HG03139 (cell line): ENCODE data around the gene ISCU.
"Not testable (repeated sequence)": the region's sequence is repeated elsewhere in the genome, so short reads cannot be mapped to it uniquely, and the experiment has no call there.

Experiments
- ATAC-seq: cut with Tn5 transposase; IDR thresholded peaks from one replicate; pipeline ENCODE4 v1.9.1; 2021; ENCODE audit not compliant: unreplicated experiment

The ISCU gene

GRCh38 chr12:108586306-108586705 lies 23.9 kb downstream of the ISCU start:
- no peak for ATAC-seq

GRCh38 chr12:108587826-108588225 lies 25.4 kb downstream of the ISCU start:
- no peak for ATAC-seq

DNA sequence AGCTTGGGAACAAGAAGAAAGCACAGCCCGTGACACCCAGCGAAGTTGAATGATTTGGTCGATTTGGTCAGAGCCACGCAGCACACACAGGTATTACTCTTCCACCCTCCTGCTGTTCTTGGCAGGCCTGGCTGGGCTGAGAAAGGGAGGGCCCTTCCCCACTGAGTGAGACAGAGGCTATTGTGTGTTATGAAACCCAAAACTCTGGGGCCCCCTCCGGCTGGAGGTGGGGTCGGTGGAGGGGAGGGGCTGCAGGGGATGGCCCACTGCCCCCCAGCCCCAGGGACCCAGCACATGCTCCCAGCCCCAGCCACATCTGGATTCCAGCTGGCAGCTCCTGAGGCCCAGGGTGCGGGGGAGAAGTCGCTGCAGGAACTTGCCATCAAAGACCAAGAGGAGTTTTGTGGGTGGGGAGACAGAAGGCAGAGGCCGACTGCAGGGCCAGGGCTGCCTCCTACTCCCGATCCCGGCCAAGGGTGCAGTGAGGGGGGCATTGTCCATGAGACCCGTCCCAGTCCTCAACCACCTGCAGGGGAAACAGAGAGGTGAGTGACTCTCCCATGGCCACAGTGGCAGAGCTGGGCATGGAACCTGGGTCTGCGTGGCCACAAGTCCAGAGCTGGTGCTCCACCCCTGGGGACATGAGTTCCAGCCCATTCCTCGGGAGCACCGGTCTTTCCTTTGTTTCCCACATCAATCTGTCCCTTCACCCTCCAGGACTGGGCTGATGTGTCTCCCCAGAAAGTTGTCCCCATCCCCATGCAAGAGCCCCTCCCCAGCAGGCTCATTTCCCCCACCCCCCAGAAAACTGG lies 26.8 kb downstream of the ISCU start:
- no peak for ATAC-seq

DNA sequence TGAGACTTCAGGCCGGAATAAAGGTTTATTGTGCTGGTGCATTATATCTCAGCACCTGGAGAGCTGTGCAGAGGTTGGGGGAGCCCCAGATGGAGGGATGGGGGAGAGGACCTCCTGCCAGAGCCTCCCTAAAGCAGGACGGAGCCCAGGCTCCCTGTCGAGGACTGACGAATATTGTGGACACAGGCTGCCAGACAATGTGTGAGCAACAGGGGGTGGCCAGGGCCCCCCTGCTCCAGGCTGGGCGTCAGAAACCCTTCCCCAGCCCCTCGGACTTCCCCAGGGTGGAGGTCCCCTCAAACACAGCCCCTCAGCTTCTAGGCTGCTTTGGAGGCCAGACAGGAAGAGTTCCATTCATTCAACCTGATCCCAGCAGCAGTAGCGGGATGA lies 27.4 kb downstream of the ISCU start:
- no peak for ATAC-seq

DNA sequence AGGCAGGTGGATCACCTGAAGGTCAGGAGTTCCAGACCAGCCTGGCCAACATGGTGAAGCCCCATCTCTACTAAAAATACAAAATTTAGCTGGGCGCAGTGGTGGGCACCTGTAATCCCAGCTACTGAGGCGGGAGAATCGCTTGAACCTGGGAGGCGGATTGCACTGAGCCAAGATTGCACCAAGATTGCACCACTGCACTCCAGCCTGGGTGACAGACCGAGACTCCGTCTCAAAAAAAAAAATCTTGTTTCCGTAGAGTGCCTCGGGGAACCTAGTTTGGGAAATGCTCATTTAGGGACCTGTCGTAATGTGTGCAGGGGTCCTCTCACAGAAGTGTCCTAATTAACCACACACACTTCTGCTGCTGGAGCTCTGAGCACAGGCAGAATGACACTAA lies 28.1 kb downstream of the ISCU start:
- not testable (repeated sequence) for ATAC-seq

DNA sequence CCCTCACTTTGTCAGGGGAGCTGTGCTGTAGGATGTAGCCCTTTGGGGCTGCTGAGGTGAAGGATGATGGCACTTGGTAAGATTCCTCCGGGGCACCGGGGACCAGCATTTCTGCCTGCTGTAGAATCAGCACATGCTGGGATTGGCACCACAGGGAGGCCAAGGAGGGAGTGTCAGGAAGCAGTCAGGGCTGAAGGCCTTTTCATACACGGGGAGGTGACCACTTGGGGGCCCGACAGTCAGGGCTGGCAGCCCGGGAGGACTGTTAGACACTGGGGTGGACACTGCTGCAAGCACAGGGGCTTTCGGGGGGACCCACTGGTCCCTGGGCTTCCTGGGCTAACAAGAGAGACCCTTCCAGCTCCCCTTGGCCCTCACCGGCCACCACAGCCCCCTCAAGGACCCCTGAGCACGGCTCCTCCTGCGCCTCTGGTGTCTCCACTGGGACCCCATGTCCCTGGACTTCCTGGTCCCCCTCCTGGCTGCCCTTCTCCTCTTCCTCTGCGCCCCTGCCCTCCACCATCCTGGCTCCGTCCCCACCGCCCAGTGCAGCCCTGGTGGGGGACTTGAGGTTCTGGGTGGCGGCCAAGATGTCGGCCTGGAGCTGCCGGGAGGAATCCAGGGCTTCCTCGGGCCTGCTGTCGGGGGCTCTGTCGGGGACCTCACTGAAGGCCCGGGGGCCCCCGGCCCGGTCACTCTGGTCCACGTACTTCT lies 29.0 kb downstream of the ISCU start:
- no peak for ATAC-seq

- no peak for ATAC-seq
These were observed 29.9 kb downstream of the ISCU start for GRCh38 chr12:108592033-108592909.

DNA sequence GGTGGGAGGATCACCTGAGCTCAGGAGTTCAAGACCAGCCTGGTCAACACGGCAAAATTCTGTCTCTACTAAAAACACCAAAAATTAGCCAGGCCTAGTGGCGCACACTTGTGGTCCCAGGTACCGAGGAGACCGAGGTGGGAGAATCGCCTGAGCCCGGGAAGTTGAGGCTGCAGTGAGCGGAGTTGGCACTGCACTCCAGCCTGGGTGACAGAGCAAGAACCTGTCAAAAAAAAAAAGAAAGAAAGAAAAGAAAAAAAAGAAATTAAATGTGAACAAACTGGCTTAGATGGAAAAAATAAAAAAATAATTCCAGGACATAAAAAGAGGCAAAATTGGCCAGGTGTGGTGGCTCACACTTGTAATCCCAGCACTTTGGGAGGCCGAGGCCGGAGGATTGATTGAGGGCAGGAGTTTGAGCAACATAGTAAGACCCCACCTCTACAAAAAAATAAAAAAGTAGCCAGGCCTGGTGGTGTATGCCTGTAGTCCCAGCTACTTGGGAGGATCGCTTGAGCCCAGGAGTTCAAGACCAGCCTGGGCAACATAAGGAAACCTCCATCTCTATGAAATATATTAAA lies 32.0 kb downstream of the ISCU start:
- no peak for ATAC-seq

- ATAC-seq: no peak
These were observed 32.7 kb downstream of the ISCU start for GRCh38 chr12:108594960-108595710.

DNA sequence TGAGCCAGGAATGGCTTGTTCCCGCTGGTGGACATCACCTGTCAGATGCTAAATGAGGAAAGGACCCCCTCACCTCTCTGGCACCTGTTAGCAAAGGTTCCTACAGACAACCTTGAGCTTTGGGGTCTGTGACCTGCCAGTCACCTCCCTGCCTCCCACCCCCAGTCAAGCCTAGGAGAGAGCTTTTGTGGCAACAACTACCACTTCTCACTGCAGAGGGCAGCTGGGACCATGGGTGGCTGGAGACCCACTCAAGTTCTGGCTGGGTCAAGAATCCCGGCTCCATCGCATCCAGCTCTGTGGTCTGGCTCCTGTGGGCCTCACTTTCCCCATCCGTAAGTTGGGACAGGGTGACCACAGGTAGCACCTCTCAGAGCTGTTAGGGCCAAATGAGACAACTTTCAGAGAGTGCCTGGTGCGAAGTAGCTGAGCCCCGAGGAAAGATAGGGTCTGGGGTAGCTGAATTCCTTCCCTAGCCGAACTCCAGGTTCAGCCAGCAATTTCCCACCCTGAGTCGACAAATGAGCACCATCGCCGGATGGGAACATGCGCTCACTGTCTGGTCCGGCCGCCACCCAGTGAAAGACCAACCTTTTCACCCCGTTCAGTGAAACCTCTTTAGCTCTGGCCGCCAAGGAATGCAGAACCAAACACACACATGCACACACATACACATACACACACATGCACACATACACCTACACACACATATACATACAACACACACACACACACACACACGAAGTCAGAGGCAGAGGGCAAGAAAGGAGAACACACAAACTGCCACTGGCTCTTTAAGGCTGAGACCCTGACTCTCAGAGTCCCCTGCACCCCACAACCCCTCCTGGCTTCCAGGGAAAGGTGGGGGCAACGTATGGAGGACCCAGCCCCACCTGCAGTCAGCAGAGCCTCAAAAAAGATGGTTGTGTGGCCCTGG lies 33.6 kb downstream of the ISCU start:
- ATAC-seq: no peak

DNA sequence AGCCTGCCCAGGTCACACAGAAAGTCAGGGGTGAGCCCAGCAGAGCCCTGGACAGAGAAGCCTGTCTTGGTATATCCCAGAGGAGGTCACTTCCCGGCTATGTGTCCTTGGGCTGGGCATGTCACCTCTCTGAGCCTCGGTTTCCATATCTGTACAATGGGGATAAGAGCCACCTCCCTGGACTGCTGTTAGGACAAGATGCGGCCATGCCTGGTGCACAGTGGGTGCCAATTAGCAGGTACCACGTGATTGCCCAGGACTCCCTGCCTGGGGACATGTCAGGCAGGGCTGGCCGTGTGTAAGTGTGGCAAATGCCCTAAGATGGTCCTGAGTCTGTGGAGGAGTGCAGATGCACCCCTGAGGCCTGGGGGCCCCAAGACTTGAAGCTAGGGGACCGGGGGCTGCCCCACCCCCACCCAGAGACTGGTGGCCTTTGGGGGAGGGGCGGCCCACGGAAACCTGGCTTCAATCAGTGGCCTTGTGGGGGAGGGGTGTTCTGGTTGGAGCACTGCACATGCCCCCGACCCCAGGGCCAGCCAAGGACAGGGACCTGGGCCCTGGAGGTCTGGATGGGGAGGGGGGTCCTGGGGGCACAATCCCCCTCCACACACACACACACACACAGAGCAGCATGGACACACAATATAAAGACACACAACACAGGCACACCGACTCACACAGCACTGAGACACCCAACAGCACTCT lies 34.6 kb downstream of the ISCU start:
- ATAC-seq: no peak

DNA sequence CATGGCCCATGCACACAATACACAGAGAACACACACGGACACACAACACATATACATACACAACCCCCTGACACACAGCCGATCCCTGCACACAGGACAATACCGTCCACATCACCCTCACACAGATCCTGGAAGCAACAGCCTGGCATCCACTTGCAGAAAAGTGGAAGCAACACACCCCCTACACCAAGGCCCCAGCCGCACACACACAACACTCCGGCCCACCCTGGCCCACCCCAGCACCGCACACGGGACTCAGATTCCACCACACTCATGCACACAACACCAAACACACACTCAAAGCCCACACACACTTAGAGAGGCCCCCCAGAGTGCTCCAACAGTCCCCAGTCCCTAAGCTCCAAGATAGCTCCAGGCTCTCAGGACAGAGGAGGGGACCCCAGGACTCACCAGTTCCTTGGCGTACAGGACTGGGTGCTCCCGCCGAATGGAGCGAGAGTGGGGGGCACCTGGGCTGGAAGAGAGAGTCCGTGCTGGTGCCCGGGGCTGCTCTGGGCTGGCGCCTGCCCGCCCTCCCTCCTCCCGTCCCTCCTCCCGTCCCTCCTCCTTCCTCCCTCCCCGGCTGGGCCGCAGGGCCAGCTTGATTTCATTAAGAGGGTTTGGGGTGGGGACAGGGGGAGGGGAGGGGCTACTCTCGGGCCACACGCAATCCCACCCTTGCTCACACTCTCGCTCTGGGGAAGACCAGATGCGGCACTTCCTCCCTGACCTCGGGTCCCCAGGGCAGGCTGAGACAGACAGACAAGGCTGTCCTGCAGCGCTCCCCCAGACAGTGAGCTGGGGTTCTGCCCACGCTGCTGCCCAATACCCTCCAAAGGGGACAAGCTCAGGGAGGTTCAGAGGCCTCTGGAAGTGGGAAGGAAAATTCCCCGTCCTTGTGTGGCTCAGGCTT lies 35.4 kb downstream of the ISCU start, which contains the start of gene TMEM119:
Gene TMEM119 (minus strand): TSS at position 526 of the 913 bp plus-strand sequence. CDS start 5,701 bp downstream, outside the sequence.
- ATAC-seq: no peak

- ATAC-seq: no peak
These were observed 36.3 kb downstream of the ISCU start for GRCh38 chr12:108598553-108599250.

GRCh38 chr12:108599541-108599940 lies 37.1 kb downstream of the ISCU start:
- ATAC-seq: no peak

- ATAC-seq: no peak
These were observed 37.7 kb downstream of the ISCU start for GRCh38 chr12:108599948-108600701.

DNA sequence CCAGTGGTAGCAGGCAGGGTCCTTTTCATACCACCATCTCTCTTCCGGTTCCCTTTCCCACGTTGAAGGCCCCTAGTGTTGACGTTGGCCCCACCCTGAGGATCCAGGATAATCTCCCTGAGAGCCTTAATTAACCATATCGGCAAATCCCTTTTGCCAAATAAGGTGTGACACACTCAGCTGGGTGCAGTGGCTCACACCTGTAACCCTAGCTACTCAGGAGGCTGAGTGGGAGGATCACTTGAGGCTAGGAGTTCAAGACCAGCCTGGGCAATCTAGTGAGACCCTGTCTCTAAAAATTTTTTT lies 38.3 kb downstream of the ISCU start:
- ATAC-seq: no peak
